Measurements from ENCODE around the gene PCDH10. TPM values are rescaled to one million over a fixed set of nuclear protein-coding genes. Genes with fewer than 3 reads are reported as not detected.
A peak's percentile ranks its signal among the peaks of the same experiment; 100 is the strongest.

The PCDH10 gene
- total and polyA plus RNA-seq, 2 of the 4 experiments (the other 2 are of a cell fraction) = 0.90 to 2.0 TPM

DNA sequence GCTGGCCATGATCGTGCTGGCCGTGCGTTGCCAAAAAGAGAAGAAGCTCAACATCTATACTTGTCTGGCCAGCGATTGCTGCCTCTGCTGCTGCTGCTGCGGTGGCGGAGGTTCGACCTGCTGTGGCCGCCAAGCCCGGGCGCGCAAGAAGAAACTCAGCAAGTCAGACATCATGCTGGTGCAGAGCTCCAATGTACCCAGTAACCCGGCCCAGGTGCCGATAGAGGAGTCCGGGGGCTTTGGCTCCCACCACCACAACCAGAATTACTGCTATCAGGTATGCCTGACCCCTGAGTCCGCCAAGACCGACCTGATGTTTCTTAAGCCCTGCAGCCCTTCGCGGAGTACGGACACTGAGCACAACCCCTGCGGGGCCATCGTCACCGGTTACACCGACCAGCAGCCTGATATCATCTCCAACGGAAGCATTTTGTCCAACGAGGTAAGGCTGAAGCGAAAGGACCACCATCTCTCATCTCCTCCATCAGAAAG lies 3.3 kb downstream of the PCDH10 start:
- Histone ChIP-seq H3K56ac (ENCODE audit: extremely low read depth, insufficient read depth, low read length) (no peak overlapping the region), H4K20me1 (ENCODE audit: insufficient read depth, low read length) (no peaks in the 10 kb centered on the region), H3K14ac (replicated peaks; ENCODE audit: low read depth, low read length) (no peak overlapping the region), H2AK9ac (replicated peaks; ENCODE audit: low read depth, low read length, poor library complexity) (no peak overlapping the region), H3K27me3 (ENCODE audit: control insufficient read depth, insufficient read depth, low read length) (peaks cover 46% of the 10 kb centered on the region), H2BK5ac (ENCODE audit: low read depth, low read length, poor library complexity, severe bottlenecking) (no peak overlapping the region), H2BK15ac (ENCODE audit: low read depth, low read length) (no peak overlapping the region), H3K9me1 (ENCODE audit: insufficient read depth, low read length) (no peaks in the 10 kb centered on the region), H3K27ac (ENCODE audit: insufficient read depth, low read length) (no peak overlapping the region), H4K8ac (ENCODE audit: low read depth in 2 of 2, low read length in 2 of 2) (no peak overlapping the region), H3K18ac (ENCODE audit: low read depth, low read length) (no peak overlapping the region), H3K9me3 (ENCODE audit: control insufficient read depth, insufficient read depth, low read length) (no peaks in the 10 kb centered on the region), H2BK120ac (ENCODE audit: low read depth, low read length) (no peak overlapping the region), H3K4me2 (ENCODE audit: low read depth, low read length) (peak overlapping the region; percentile 68; the same call in 1 of the 2 replicates), H3K4ac (ENCODE audit: low read depth, low read length) (no peak overlapping the region), H3K23ac (ENCODE audit: low read depth, low read length) (no peak overlapping the region), H2AK5ac (ENCODE audit: low read depth, low read length) (no peak overlapping the region), H3K9ac (ENCODE audit: low read depth, low read length) (no peak overlapping the region), H3K4me3 (ENCODE audit: insufficient read depth, low read depth, low read length) (no peak overlapping the region; the same call in 1 of the 2 replicates), H4K91ac (ENCODE audit: insufficient read depth, low read depth, low read length) (no peak overlapping the region), H3K79me1 (ENCODE audit: low read depth in 1 of 2, low read length in 2 of 2) (no peaks in the 10 kb centered on the region), H2AFZ (replicated peaks; ENCODE audit: low read length, poor library complexity) (peak overlapping the region; percentile 71), H3K4me1 (ENCODE audit: control insufficient read depth, insufficient read depth, low read length) (peaks cover 2% of the 10 kb centered on the region; the same call in 1 of the 2 replicates), H3K36me3 (ENCODE audit: control insufficient read depth, insufficient read depth, low read length) (no peaks in the 10 kb centered on the region), H4K5ac (ENCODE audit: low read depth, low read length) (no peak overlapping the region), H2BK20ac (ENCODE audit: low read depth, low read length) (no peak overlapping the region)
- ChIA-PET POLR2A (ENCODE audit: unreplicated experiment) (no interaction called here), CTCF (no interaction called here)
- BruUV-seq (replicated peaks) = no TSS peak
- in situ Hi-C loops (cut with MboI; ENCODE audit: low sequenced_read_pairs) (no loop called here), intact Hi-C loops (cut with micrococcal nuclease) (loop anchor here (5.0 kb wide), 1 partner anchor 690 kb away; no protein-coding TSS in a partner anchor), dilution Hi-C loops (cut with HindIII; ENCODE audit: low sequenced_read_pairs, unreplicated experiment) (no loop called here)
- TF ChIP-seq CEBPB (IDR thresholded peaks at IDR 0.05; ENCODE audit: low read depth, low read length) = no peak
- TF ChIP-seq ELK1 (IDR thresholded peaks at IDR 0.05; ENCODE audit: borderline replicate concordance, low read depth, low read length) = no peak
- no peak for TF ChIP-seq CHD1 (IDR thresholded peaks at IDR 0.05; ENCODE audit: low read depth, low read length)
- no peak for TF ChIP-seq MAFK (IDR thresholded peaks at IDR 0.05; ENCODE audit: low read depth, low read length)
- TF ChIP-seq RAD21 (IDR thresholded peaks at IDR 0.05; ENCODE audit: low read length) = no peak
- TF ChIP-seq MXI1 (IDR thresholded peaks at IDR 0.05; ENCODE audit: borderline replicate concordance, low read depth, low read length) = no peak
- TF ChIP-seq, protein P1, sequence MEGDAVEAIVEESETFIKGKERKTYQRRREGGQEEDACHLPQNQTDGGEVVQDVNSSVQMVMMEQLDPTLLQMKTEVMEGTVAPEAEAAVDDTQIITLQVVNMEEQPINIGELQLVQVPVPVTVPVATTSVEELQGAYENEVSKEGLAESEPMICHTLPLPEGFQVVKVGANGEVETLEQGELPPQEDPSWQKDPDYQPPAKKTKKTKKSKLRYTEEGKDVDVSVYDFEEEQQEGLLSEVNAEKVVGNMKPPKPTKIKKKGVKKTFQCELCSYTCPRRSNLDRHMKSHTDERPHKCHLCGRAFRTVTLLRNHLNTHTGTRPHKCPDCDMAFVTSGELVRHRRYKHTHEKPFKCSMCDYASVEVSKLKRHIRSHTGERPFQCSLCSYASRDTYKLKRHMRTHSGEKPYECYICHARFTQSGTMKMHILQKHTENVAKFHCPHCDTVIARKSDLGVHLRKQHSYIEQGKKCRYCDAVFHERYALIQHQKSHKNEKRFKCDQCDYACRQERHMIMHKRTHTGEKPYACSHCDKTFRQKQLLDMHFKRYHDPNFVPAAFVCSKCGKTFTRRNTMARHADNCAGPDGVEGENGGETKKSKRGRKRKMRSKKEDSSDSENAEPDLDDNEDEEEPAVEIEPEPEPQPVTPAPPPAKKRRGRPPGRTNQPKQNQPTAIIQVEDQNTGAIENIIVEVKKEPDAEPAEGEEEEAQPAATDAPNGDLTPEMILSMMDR (conservative IDR thresholded peaks at IDR 0.05; ENCODE audit: low read depth, low read length) = no peak
- TF ChIP-seq RCOR1 (IDR thresholded peaks at IDR 0.05; ENCODE audit: insufficient replicate concordance, low read length) = no peak
- TF ChIP-seq RFX5 (IDR thresholded peaks at IDR 0.05; ENCODE audit: low read depth, low read length) = no peak
- no peak for TF ChIP-seq FOS (IDR thresholded peaks at IDR 0.05; ENCODE audit: low read depth, low read length)
- DNase-seq (no peak), ATAC-seq (ENCODE audit: low read depth) (no peak)
- 0% methylated on average over 8 of the region's 26 CpGs; no CpG with 5 or more reads in 1 of the 2 experiments for WGBS, 2 experiments (ENCODE audit: extremely low coverage in 2 of 2, insufficient read length in 1 of 2)
